SK-N-MC (cell line): ENCODE measurements around the gene YLPM1.

Experiments
- EZH2 ChIP-seq: fragments of 200-600 bp; sonication (generic); IDR thresholded peaks from one replicate; pipeline ENCODE4 v1.6.1; 2017; ENCODE audit warnings: antibody characterized with exemption
- POLR2AphosphoS5 ChIP-seq: IDR thresholded peaks from 2 replicates; pipeline ENCODE4 v1.6.1; 2012; ENCODE audit warnings: mild to moderate bottlenecking, low read depth, low read length, borderline replicate concordance

- TF ChIP-seq EZH2 (no peak), POLR2AphosphoS5 (no peak)
Measured at GRCh38 chr14:74846968-74847665, 84.0 kb downstream of the YLPM1 start.
